HAP-1 (cell line): ENCODE results near the gene USP2.
"Not testable (repeated sequence)": the region's sequence is repeated elsewhere in the genome, so short reads cannot be mapped to it uniquely, and the experiment has no call there.

ENCODE experiments used
- DNase-seq, 2 experiments: peaks; one replicate each; pipeline ENCODE4 v3.0.0-alpha.2; 2016 to 2020; ENCODE audit warnings: low spot score in 2 of 2
- H3K27me3 ChIP-seq: fragments of 250-450 bp; sonication (Bioruptor Pico); 2 replicates; pipeline ENCODE4 v1.5.1; 2020; ENCODE audit warnings: low read depth, mild to moderate bottlenecking, moderate library complexity
- H3K36me3 ChIP-seq: fragments of 250-450 bp; sonication (Bioruptor Pico); replicated peaks from 2 replicates; pipeline ENCODE4 v1.5.1; 2020; ENCODE audit warnings: mild to moderate bottlenecking
- H3K4me1 ChIP-seq: fragments of 250-450 bp; sonication (Bioruptor Pico); 2 replicates; pipeline ENCODE4 v1.5.1; 2020; ENCODE audit warnings: mild to moderate bottlenecking
- H3K4me3 ChIP-seq: fragments of 250-450 bp; sonication (Bioruptor Pico); 2 replicates; pipeline ENCODE4 v1.5.1; 2020; ENCODE audit warnings: mild to moderate bottlenecking, moderate library complexity
- H3K9me3 ChIP-seq: fragments of 250-450 bp; sonication (Bioruptor Pico); 2 replicates; pipeline ENCODE4 v1.5.1; 2020; ENCODE audit warnings: mild to moderate bottlenecking, moderate library complexity
- in situ Hi-C: fragments of 300-500 bp; cut with MboI; formaldehyde crosslinking; loops from 3 replicates; pipeline ENCODE4 v1.14.3; 2020; ENCODE audit warnings: low sequenced_read_pairs, inconsistent platforms, mixed read lengths

USP2 gene

GRCh38 chr11:119402470-119402869 lies 21.0 kb upstream of the USP2 start:
- no peaks in the 10 kb centered on the region for H3K27me3 ChIP-seq
- H3K9me3 ChIP-seq: no peaks in the 10 kb centered on the region
- no peak overlapping the region for H3K4me3 ChIP-seq
- H3K4me1 ChIP-seq: no peaks in the 10 kb centered on the region
- in situ Hi-C loops: no loop called here
- H3K36me3 ChIP-seq: no peaks in the 10 kb centered on the region
- no peak for DNase-seq

GRCh38 chr11:119400860-119401259 lies 19.4 kb upstream of the USP2 start:
- no peaks in the 10 kb centered on the region for H3K27me3 ChIP-seq
- H3K36me3 ChIP-seq: no peaks in the 10 kb centered on the region
- in situ Hi-C loops: no loop called here
- H3K4me3 ChIP-seq: no peak overlapping the region
- no peaks in the 10 kb centered on the region for H3K9me3 ChIP-seq
- no peaks in the 10 kb centered on the region for H3K4me1 ChIP-seq
- no peak for DNase-seq

- Histone ChIP-seq H3K4me3 (no peak overlapping the region), H3K27me3 (no peaks in the 10 kb centered on the region), H3K4me1 (no peaks in the 10 kb centered on the region), H3K9me3 (no peaks in the 10 kb centered on the region), H3K36me3 (no peaks in the 10 kb centered on the region)
- in situ Hi-C loops: no loop called here
- DNase-seq: no peak
Measured at GRCh38 chr11:119397740-119398139, 16.2 kb upstream of the USP2 start.

- Histone ChIP-seq H3K27me3 (no peaks in the 10 kb centered on the region), H3K4me3 (no peak overlapping the region), H3K36me3 (no peaks in the 10 kb centered on the region), H3K9me3 (no peaks in the 10 kb centered on the region), H3K4me1 (no peaks in the 10 kb centered on the region)
- in situ Hi-C loops: no loop called here
- DNase-seq: no peak
Measured at GRCh38 chr11:119396835-119397234, 15.3 kb upstream of the USP2 start.

GRCh38 chr11:119391275-119391674 lies 9.8 kb upstream of the USP2 start:
- Histone ChIP-seq H3K27me3 (no peaks in the 10 kb centered on the region), H3K4me1 (no peaks in the 10 kb centered on the region), H3K9me3 (no peaks in the 10 kb centered on the region), H3K4me3 (no peak overlapping the region), H3K36me3 (no peaks in the 10 kb centered on the region)
- no peak for DNase-seq
- in situ Hi-C loops: no loop called here

GRCh38 chr11:119389611-119390254 lies 8.2 kb upstream of the USP2 start:
- DNase-seq: peak in 1 of 2 experiments; percentile 48
- Histone ChIP-seq H3K4me3 (no peak overlapping the region), H3K36me3 (no peaks in the 10 kb centered on the region), H3K9me3 (no peaks in the 10 kb centered on the region), H3K4me1 (no peaks in the 10 kb centered on the region), H3K27me3 (no peaks in the 10 kb centered on the region)
- in situ Hi-C loops: loop anchor here (10.0 kb wide), 1 partner anchor 65 kb away; no protein-coding TSS in a partner anchor

- no peaks in the 10 kb centered on the region for H3K9me3 ChIP-seq
- DNase-seq: no peak
- no peaks in the 10 kb centered on the region for H3K36me3 ChIP-seq
- in situ Hi-C loops: loop anchor here (10.0 kb wide), 1 partner anchor 63 kb away; no protein-coding TSS in a partner anchor
- no peak overlapping the region for H3K4me3 ChIP-seq
- H3K27me3 ChIP-seq: no peaks in the 10 kb centered on the region
- no peaks in the 10 kb centered on the region for H3K4me1 ChIP-seq
Measured at GRCh38 chr11:119388103-119388502, 6.6 kb upstream of the USP2 start.

GRCh38 chr11:119384332-119384731 lies 2.8 kb upstream of the USP2 start:
- Histone ChIP-seq H3K27me3 (no peaks in the 10 kb centered on the region), H3K4me3 (no peak overlapping the region), H3K4me1 (peaks cover 15% of the 10 kb centered on the region), H3K36me3 (no peaks in the 10 kb centered on the region), H3K9me3 (no peaks in the 10 kb centered on the region; the same call in 1 of the 2 replicates)
- in situ Hi-C loops: loop anchor here (10.0 kb wide), 1 partner anchor 60 kb away; no protein-coding TSS in a partner anchor
- no peak for DNase-seq

GRCh38 chr11:119382513-119382912 lies 1.0 kb upstream of the USP2 start:
- in situ Hi-C loops: loop anchor here (10.0 kb wide), 1 partner anchor 58 kb away; no protein-coding TSS in a partner anchor
- H3K9me3 ChIP-seq, DNase-seq, H3K27me3 ChIP-seq, H3K36me3 ChIP-seq: not testable (repeated sequence)
- Histone ChIP-seq H3K4me3 (peak overlapping the region; percentile 42; the same call in 1 of the 2 replicates), H3K4me1 (peaks cover 15% of the 10 kb centered on the region)

GRCh38 chr11:119382101-119382500 lies 611 bp upstream of the USP2 start:
- H3K36me3 ChIP-seq: no peaks in the 10 kb centered on the region
- peaks cover 15% of the 10 kb centered on the region for H3K4me1 ChIP-seq
- no peaks in the 10 kb centered on the region for H3K27me3 ChIP-seq
- H3K9me3 ChIP-seq: no peaks in the 10 kb centered on the region; the same call in 1 of the 2 replicates
- DNase-seq: peak in 1 of 2 experiments; percentile 6
- in situ Hi-C loops: loop anchor here (10.0 kb wide), 1 partner anchor 57 kb away; no protein-coding TSS in a partner anchor
- H3K4me3 ChIP-seq: peak overlapping the region; percentile 42

- DNase-seq: peak; percentile 47 to 60
- no peaks in the 10 kb centered on the region for H3K36me3 ChIP-seq
- H3K27me3 ChIP-seq: no peaks in the 10 kb centered on the region
- H3K4me1 ChIP-seq: peaks cover 15% of the 10 kb centered on the region
- in situ Hi-C loops: loop anchor here (10.0 kb wide), 1 partner anchor 56 kb away; no protein-coding TSS in a partner anchor
- H3K9me3 ChIP-seq: no peaks in the 10 kb centered on the region; the same call in 1 of the 2 replicates
- peak overlapping the region; percentile 42 for H3K4me3 ChIP-seq
Measured at GRCh38 chr11:119380827-119381180, 686 bp downstream of the USP2 start.

GRCh38 chr11:119380160-119380826 lies 1.2 kb downstream of the USP2 start:
- no peaks in the 10 kb centered on the region for H3K27me3 ChIP-seq
- H3K36me3 ChIP-seq: no peaks in the 10 kb centered on the region
- peak in 1 of 2 experiments; percentile 6 for DNase-seq
- peak overlapping the region; percentile 42 for H3K4me3 ChIP-seq
- H3K4me1 ChIP-seq: peaks cover 15% of the 10 kb centered on the region
- H3K9me3 ChIP-seq: no peaks in the 10 kb centered on the region; the same call in 1 of the 2 replicates
- in situ Hi-C loops: loop anchor here (10.0 kb wide), 1 partner anchor 55 kb away; no protein-coding TSS in a partner anchor

GRCh38 chr11:119378851-119379465 lies 2.5 kb downstream of the USP2 start:
- Histone ChIP-seq H3K27me3 (no peaks in the 10 kb centered on the region), H3K9me3 (no peaks in the 10 kb centered on the region; the same call in 1 of the 2 replicates), H3K4me1 (peaks cover 15% of the 10 kb centered on the region), H3K4me3 (no peak overlapping the region), H3K36me3 (no peaks in the 10 kb centered on the region)
- in situ Hi-C loops: no loop called here
- DNase-seq: peak in 1 of 2 experiments; percentile 6
